Endodermal cell (in vitro differentiated cells): ENCODE results near the gene SH3BP5L. TPM values are rescaled to one million over a fixed set of nuclear protein-coding genes. Genes with fewer than 3 reads are reported as not detected.

Source experiments
- DNase-seq: peaks from one replicate; pipeline ENCODE4 v3.0.0-alpha.2; 2017
- H3K27ac ChIP-seq: 2 replicates; pipeline ENCODE4 v1.5.1; 2013; ENCODE audit warnings: mild to moderate bottlenecking, low read depth, low read length, moderate library complexity
- H3K27me3 ChIP-seq: 2 replicates; pipeline ENCODE4 v1.6.1; 2013; ENCODE audit warnings: mild to moderate bottlenecking, low read length, moderate library complexity; ENCODE audit not compliant: insufficient read depth, control insufficient read depth, poor library complexity, severe bottlenecking
- H3K36me3 ChIP-seq: 2 replicates; pipeline ENCODE4 v1.7.0; 2013; ENCODE audit warnings: mild to moderate bottlenecking, low read length, moderate library complexity; ENCODE audit not compliant: control insufficient read depth, insufficient read depth
- H3K4me1 ChIP-seq: one replicate; pipeline ENCODE4 v1.7.0; 2013; ENCODE audit warnings: low read length; ENCODE audit not compliant: control insufficient read depth, insufficient read depth
- H3K4me3 ChIP-seq: 2 replicates; pipeline ENCODE4 v1.5.1; 2013; ENCODE audit warnings: mild to moderate bottlenecking, low read length, moderate library complexity
- H3K9ac ChIP-seq: 2 replicates; pipeline ENCODE4 v1.6.1; 2013; ENCODE audit warnings: mild to moderate bottlenecking, low read length, moderate library complexity; ENCODE audit not compliant: poor library complexity, severe bottlenecking; ENCODE audit errors: extremely low read depth
- H3K9me3 ChIP-seq: 2 replicates; pipeline ENCODE4 v1.6.1; 2013; ENCODE audit warnings: mild to moderate bottlenecking, low read length, moderate library complexity; ENCODE audit not compliant: control insufficient read depth
- H3K27ac Mint-ChIP-seq: 2 replicates; pipeline ENCODE4 v1.8.0; 2020; ENCODE audit warnings: mixed read lengths
- H3K27me3 Mint-ChIP-seq: 2 replicates; pipeline ENCODE4 v1.8.0; 2021; ENCODE audit warnings: mild to moderate bottlenecking, mixed read lengths; ENCODE audit not compliant: insufficient read depth
- H3K36me3 Mint-ChIP-seq: 2 replicates; pipeline ENCODE4 v1.8.0; 2020; ENCODE audit warnings: low read depth, mixed read lengths
- H3K4me1 Mint-ChIP-seq: 2 replicates; pipeline ENCODE4 v1.8.0; 2020; ENCODE audit warnings: mixed read lengths
- H3K4me3 Mint-ChIP-seq: 2 replicates; pipeline ENCODE4 v1.8.0; 2020; ENCODE audit warnings: mild to moderate bottlenecking, moderate library complexity, mixed read lengths
- H3K9me3 Mint-ChIP-seq: 2 replicates; pipeline ENCODE4 v1.8.0; 2020; ENCODE audit warnings: mild to moderate bottlenecking, mixed read lengths
- WGBS, 2 experiments: methylation state at CpG; one replicate each; pipeline versions ENCODE4 v1.1.5 to v1.1.7; 2013; ENCODE audit warnings: missing lambda C conversion rate in 2 of 2, mixed read lengths in 1 of 2; ENCODE audit not compliant: insufficient coverage in 1 of 2, insufficient read length in 1 of 2; 5-methylcytosine and 5-hydroxymethylcytosine counted together
- total RNA-seq, 2 donors: library from RNA; stranded (reverse); fragmentation: NEBNext Ultra II Directional in 1 of 2; extraction: Animal tissue kit (Norgen Biotek cat#: 25700) in 1 of 2; gene quantifications; 2 replicates in 1 of 2; 3 replicates in 1 of 2; pipeline ENCODE4 v1.2.1, GENCODE V29; 2021
- TF ChIP-seq, protein P1 (sequence below): fragments of 200-600 bp; sonication (generic); conservative IDR thresholded peaks from 2 replicates; pipeline ENCODE4 v1.5.0; 2021; ENCODE audit warnings: antibody characterized with exemption, mild to moderate bottlenecking

SH3BP5L gene
- total RNA-seq, 2 donors from 2014 or later, result 27.2 to 30.2 TPM

DNA sequence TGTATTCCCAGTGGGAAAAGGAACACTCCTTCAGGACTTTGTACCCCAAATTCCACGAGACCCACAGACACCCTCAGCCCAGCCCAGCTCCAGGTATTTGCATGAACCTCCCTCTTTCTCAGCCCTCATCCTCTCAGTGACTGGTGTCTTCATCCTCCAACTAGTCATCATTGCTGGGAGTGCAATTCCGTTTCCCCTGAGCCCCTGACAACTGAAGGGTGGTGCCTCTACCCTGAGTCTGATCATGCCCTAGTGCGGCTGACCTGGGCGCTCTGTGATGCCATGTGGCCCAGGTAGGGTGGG lies 36.9 kb upstream of the SH3BP5L start:
- no peak for DNase-seq
- Mint-ChIP-seq H3K27me3 (peaks cover 54% of the 10 kb centered on the region), H3K4me1 (peaks cover 18% of the 10 kb centered on the region), H3K27ac (peak overlapping the region; percentile 17), H3K36me3 (no peaks in the 10 kb centered on the region), H3K9me3 (no peaks in the 10 kb centered on the region), H3K4me3 (peak overlapping the region; percentile 67)
- Histone ChIP-seq H3K27ac (no peak overlapping the region), H3K9me3 (no peaks in the 10 kb centered on the region), H3K9ac (no peak overlapping the region), H3K4me1 (peaks cover 4% of the 10 kb centered on the region), H3K27me3 (peaks cover 50% of the 10 kb centered on the region), H3K4me3 (peak overlapping the region; percentile 80), H3K36me3 (no peaks in the 10 kb centered on the region)
- 34 to 71% methylated on average over 1 to 4 of the region's 4 CpGs for WGBS, 2 experiments
- TF ChIP-seq, protein P1, sequence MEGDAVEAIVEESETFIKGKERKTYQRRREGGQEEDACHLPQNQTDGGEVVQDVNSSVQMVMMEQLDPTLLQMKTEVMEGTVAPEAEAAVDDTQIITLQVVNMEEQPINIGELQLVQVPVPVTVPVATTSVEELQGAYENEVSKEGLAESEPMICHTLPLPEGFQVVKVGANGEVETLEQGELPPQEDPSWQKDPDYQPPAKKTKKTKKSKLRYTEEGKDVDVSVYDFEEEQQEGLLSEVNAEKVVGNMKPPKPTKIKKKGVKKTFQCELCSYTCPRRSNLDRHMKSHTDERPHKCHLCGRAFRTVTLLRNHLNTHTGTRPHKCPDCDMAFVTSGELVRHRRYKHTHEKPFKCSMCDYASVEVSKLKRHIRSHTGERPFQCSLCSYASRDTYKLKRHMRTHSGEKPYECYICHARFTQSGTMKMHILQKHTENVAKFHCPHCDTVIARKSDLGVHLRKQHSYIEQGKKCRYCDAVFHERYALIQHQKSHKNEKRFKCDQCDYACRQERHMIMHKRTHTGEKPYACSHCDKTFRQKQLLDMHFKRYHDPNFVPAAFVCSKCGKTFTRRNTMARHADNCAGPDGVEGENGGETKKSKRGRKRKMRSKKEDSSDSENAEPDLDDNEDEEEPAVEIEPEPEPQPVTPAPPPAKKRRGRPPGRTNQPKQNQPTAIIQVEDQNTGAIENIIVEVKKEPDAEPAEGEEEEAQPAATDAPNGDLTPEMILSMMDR, result no peak

DNA sequence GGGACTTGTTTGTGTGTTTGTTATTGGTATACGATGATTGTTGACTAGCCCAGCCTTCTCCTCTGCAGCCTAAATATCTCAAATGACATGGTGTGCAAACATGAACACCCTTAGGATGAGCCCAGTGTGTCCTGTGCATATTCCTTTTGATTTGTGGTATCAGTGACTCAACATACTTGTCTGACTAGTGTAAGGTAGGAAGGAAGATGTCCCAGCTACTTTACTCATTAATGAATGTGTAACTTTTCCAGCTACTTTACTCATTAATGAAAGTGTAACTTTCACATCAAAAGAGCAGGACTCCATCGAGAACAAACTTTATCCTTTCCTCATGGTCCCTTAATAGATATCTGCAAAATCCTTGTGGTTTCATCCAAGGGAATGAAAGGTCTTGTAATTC lies 35.9 kb upstream of the SH3BP5L start:
- Mint-ChIP-seq H3K9me3 (no peaks in the 10 kb centered on the region), H3K4me3 (no peak overlapping the region), H3K4me1 (peaks cover 20% of the 10 kb centered on the region), H3K27me3 (peaks cover 54% of the 10 kb centered on the region), H3K36me3 (no peaks in the 10 kb centered on the region), H3K27ac (no peak overlapping the region)
- Histone ChIP-seq H3K4me3 (no peak overlapping the region), H3K27me3 (peaks cover 50% of the 10 kb centered on the region), H3K4me1 (peaks cover 4% of the 10 kb centered on the region), H3K36me3 (no peaks in the 10 kb centered on the region), H3K9me3 (no peaks in the 10 kb centered on the region), H3K9ac (no peak overlapping the region), H3K27ac (no peak overlapping the region)
- TF ChIP-seq, protein P1, result no peak
- WGBS, 2 experiments, result 73 to 100% methylated on average over 1 to 2 of the region's 2 CpGs
- DNase-seq, result no peak

DNA sequence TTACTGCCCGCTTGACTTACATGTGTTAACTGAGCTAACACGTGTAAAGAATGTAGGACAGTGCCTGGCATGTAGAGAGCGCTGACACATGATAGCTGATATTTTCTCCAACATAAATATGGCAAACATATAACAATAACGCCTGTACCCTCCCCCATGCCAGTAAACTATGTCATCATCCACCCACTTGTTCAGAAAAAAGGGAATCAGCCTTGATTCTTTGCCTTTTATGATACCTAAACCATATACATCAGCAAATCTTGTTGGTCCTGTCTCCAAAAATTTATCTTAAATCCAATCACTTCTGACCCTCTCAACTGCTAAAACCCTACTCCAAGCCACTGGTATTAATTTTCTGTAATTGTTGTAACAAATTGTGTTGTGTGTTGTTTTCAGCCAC lies 34.3 kb upstream of the SH3BP5L start:
- Histone ChIP-seq H3K27ac (no peak overlapping the region), H3K27me3 (peaks cover 42% of the 10 kb centered on the region), H3K9ac (no peak overlapping the region), H3K9me3 (no peaks in the 10 kb centered on the region), H3K4me1 (peaks cover 4% of the 10 kb centered on the region), H3K4me3 (no peak overlapping the region), H3K36me3 (peaks cover 8% of the 10 kb centered on the region)
- no peak overlapping the region for H3K27ac Mint-ChIP-seq
- 84 to 96% methylated on average over 4 of the region's 4 CpGs for WGBS, 2 experiments
- peaks cover 45% of the 10 kb centered on the region for H3K27me3 Mint-ChIP-seq
- peaks cover 14% of the 10 kb centered on the region for H3K36me3 Mint-ChIP-seq
- H3K9me3 Mint-ChIP-seq, result no peaks in the 10 kb centered on the region
- H3K4me1 Mint-ChIP-seq, result peaks cover 20% of the 10 kb centered on the region
- peak overlapping the region; percentile 76 for H3K4me3 Mint-ChIP-seq
- TF ChIP-seq, protein P1, result no peak
- DNase-seq, result no peak
